ENCODE measurements around the gene HEYL.
"Not testable (repeated sequence)": the region's sequence is repeated elsewhere in the genome, so short reads cannot be mapped to it uniquely, and the experiment has no call there.

Gene HEYL

GRCh38 chr1:39601667-39602255, 37.7 kb downstream of the HEYL start:
- DNase-seq = not testable (repeated sequence)

GRCh38 chr1:39596163-39596562, 43.3 kb downstream of the HEYL start:
- no peak for DNase-seq

- no peak for DNase-seq
Measured at GRCh38 chr1:39593386-39593785, 46.1 kb downstream of the HEYL start.

DNA sequence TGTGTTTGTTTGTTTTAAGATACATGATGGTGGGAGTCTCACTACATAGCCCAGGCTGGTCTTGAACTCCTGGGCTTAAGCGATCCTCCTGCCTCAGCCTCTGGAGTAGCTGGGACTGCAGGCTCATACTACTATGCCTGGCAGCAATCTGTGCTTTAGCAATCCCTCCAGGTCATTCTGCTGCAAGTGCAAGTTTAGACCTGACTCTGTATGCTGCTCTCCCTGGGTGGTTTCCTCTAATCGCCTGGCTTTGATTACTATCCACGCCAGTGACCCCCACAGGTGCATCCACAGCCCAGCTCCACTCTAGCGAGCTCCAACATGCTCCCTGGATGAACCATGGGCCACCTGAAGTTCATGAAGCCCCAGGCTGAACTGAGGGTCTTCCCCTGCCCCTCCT, 47.4 kb downstream of the HEYL start:
- no peak for DNase-seq

DNA sequence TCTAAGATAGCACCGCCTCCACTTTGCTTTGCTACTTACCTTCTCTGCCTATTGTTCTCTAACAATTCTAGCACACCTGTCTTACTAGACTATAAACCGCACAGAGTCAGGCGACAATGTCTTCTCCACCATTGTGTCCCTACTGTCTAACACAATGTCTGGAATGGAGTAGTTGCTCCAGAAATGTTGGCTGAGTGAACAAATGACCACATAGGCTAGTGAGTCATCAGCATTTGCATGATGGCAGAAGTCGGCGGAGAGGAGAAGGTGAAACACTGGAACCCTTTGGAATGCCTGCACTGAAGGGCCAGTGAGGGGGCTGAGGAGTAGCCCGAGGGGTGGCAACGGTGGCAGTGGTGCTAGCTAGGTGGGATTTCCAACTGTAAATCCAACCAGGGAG, 48.9 kb downstream of the HEYL start:
- DNase-seq = no peak

GRCh38 chr1:39585933-39586332, 53.5 kb downstream of the HEYL start:
- DNase-seq = no peak

DNA sequence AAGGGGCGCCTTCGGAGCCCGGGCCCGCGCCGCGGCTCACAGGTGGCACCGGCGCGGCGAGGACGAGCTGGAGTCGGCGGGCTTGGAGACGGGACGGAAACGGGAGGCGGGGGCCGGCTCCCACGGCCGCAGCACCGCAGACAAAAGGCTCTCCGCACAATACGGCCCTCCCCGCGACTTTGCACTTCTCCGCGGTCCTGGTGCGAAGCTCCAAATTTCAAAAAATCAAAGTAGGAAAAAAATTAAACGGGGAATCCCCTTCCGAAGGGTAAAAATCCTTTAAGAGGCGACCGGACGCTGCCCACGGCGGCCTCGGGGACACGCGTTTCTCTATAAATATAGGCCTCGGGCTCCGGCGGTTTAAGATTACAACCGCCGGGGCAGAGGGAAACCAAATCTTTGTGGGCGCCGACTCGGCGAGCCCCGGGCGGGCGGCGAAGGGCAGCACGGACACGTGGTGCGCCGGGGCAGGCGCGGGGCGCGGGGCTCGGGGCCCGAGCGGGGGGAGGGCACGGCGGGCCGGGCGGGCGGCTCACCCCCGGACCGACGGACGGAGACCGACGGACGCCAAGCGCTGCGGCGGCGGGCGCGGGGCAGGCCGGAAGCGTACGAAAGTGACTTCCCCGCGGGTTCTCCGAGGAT, 63.3 kb downstream of the HEYL start:
- DNase-seq = no peak

- DNase-seq = no peak
Measured at GRCh38 chr1:39575191-39576015, 64.0 kb downstream of the HEYL start.

DNA sequence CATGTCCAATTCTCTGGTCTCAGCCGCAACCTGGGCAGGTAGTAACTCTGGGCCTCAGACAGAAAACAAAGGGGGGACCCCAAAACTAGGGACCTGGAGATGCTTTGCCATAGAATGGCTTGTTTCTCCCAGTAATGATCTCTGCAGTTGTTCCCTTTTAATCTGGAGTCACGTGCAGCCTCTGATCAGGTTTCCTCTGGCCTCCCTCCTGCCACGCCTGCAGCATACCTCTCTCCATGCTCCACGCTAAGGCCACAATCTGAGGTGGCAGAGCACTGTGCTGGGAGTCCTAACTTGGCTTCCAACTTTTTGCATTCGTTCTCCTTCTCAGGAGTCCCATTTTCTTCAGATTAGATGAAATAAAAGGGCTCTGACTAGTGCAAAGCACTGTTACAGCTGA, 64.8 kb downstream of the HEYL start:
- DNase-seq = peak in 1 of 2 experiments; percentile 8
